HL-60 (cell line): ENCODE measurements around the gene CDC7.

Source experiments
- DNase-seq, 2 experiments: peaks; one replicate each; pipeline ENCODE4 v3.0.0-alpha.2; 2010 to 2020; ENCODE audit warnings: low read depth in 1 of 2, low spot score in 1 of 2
- H3K27ac ChIP-seq: fragments of 250-450 bp; sonication (Bioruptor Pico); replicated peaks from 2 replicates; pipeline ENCODE4 v1.5.1; 2020; ENCODE audit warnings: mild to moderate bottlenecking, moderate library complexity
- H3K27me3 ChIP-seq: fragments of 250-450 bp; sonication (Bioruptor Pico); 2 replicates; pipeline ENCODE4 v1.5.1; 2021; ENCODE audit warnings: mild to moderate bottlenecking, moderate library complexity; ENCODE audit not compliant: insufficient read depth, poor library complexity, severe bottlenecking
- H3K4me3 ChIP-seq: replicated peaks from 2 replicates; pipeline ENCODE4 v1.5.1; 2011; ENCODE audit warnings: mild to moderate bottlenecking, control low read depth, low read length; ENCODE audit not compliant: insufficient read depth
- GABPA ChIP-seq: IDR thresholded peaks from 2 replicates; pipeline ENCODE4 v1.6.1; 2012; ENCODE audit warnings: low read depth
- POLR2AphosphoS5 ChIP-seq: IDR thresholded peaks from 2 replicates; pipeline ENCODE4 v1.6.1; 2012; ENCODE audit warnings: low read depth
- REST ChIP-seq: IDR thresholded peaks from 2 replicates; pipeline ENCODE4 v1.6.1; 2012; ENCODE audit warnings: low read depth; ENCODE audit not compliant: insufficient replicate concordance
- SPI1 ChIP-seq: IDR thresholded peaks from 2 replicates; pipeline ENCODE4 v1.6.1; 2012; ENCODE audit warnings: low read depth, mild to moderate bottlenecking, borderline replicate concordance
- TF ChIP-seq, protein P1 (sequence below): IDR thresholded peaks from one replicate; pipeline ENCODE4 v1.5.1; 2011; ENCODE audit warnings: low read length, control low read depth, inconsistent platforms; ENCODE audit not compliant: insufficient read depth

CDC7 gene

GRCh38 chr1:91490501-91490900, 10.2 kb upstream of the CDC7 start:
- H3K4me3 ChIP-seq = no peak overlapping the region
- TF ChIP-seq GABPA (no peak), REST (no peak), POLR2AphosphoS5 (no peak), SPI1 (no peak)
- no peaks in the 10 kb centered on the region for H3K27me3 ChIP-seq
- H3K27ac ChIP-seq = no peak overlapping the region
- no peak for DNase-seq

GRCh38 chr1:91498035-91498434, 2.6 kb upstream of the CDC7 start:
- Histone ChIP-seq H3K27ac (no peak overlapping the region), H3K27me3 (no peaks in the 10 kb centered on the region), H3K4me3 (no peak overlapping the region)
- no peak for DNase-seq
- TF ChIP-seq POLR2AphosphoS5 = no peak
- TF ChIP-seq, protein P1, sequence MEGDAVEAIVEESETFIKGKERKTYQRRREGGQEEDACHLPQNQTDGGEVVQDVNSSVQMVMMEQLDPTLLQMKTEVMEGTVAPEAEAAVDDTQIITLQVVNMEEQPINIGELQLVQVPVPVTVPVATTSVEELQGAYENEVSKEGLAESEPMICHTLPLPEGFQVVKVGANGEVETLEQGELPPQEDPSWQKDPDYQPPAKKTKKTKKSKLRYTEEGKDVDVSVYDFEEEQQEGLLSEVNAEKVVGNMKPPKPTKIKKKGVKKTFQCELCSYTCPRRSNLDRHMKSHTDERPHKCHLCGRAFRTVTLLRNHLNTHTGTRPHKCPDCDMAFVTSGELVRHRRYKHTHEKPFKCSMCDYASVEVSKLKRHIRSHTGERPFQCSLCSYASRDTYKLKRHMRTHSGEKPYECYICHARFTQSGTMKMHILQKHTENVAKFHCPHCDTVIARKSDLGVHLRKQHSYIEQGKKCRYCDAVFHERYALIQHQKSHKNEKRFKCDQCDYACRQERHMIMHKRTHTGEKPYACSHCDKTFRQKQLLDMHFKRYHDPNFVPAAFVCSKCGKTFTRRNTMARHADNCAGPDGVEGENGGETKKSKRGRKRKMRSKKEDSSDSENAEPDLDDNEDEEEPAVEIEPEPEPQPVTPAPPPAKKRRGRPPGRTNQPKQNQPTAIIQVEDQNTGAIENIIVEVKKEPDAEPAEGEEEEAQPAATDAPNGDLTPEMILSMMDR = no peak
- no peak for TF ChIP-seq REST
- TF ChIP-seq SPI1 = no peak
- no peak for TF ChIP-seq GABPA

DNA sequence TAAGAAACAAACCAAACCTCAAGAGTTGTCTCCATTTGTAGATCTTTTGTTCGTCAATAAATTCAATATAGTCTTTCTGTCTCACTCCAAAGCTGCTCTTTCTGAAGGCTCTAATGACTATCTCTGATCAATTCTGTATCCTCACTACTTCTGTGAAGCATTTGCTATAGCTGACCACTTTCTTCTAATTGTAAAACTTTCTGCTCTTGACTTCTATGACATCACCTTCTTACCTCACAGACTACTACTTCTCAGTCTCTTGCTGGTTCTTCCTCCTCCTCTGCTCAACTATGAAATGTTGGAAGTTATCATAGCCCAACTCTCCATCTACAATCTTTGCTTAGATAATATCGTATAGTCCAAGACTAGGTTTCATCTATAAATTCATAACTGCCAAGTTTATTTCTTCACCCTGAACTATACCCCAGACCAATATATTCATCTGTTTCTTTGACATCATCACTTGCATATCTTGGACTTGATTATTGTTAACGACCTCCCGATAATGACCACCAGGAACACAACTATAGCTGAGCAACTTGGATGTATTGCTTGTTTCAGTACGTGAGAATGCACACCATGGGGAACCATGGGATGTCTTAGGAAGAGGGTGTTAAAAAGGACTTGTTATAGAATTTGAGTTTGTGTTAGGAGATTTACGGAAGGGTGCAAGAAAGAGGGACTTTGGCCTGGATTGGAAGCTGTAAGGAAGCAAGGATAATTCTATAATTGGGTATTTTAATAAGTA, 2.0 kb upstream of the CDC7 start:
- Histone ChIP-seq H3K27ac (no peak overlapping the region), H3K27me3 (no peaks in the 10 kb centered on the region), H3K4me3 (no peak overlapping the region)
- TF ChIP-seq SPI1 = no peak
- no peak for TF ChIP-seq POLR2AphosphoS5
- TF ChIP-seq, protein P1 = no peak
- TF ChIP-seq REST = no peak
- TF ChIP-seq GABPA = no peak
- no peak for DNase-seq
